GM04503 (cell line): ENCODE results near the gene TPST1.

Experiments
- DNase-seq: peaks from one replicate; pipeline ENCODE4 v3.0.0-alpha.2; 2012; ENCODE audit warnings: low read depth

The TPST1 gene

GRCh38 chr7:66238773-66239466 lies 33.8 kb downstream of the TPST1 start:
- DNase-seq: no peak

- no peak for DNase-seq
Measured at GRCh38 chr7:66239467-66239856, 34.3 kb downstream of the TPST1 start.

- DNase-seq: no peak
Measured at GRCh38 chr7:66245008-66245407, 39.9 kb downstream of the TPST1 start.

- no peak for DNase-seq
Measured at GRCh38 chr7:66246554-66247171, 41.5 kb downstream of the TPST1 start.

GRCh38 chr7:66247380-66248078 lies 42.4 kb downstream of the TPST1 start:
- DNase-seq: no peak

GRCh38 chr7:66250711-66251110 lies 45.6 kb downstream of the TPST1 start:
- peak; percentile 23 for DNase-seq

- DNase-seq: peak; percentile 12
Measured at GRCh38 chr7:66255534-66256100, 50.5 kb downstream of the TPST1 start.

GRCh38 chr7:66256281-66256680 lies 51.1 kb downstream of the TPST1 start:
- no peak for DNase-seq

GRCh38 chr7:66257481-66257880 lies 52.3 kb downstream of the TPST1 start:
- DNase-seq: no peak

GRCh38 chr7:66258409-66258808 lies 53.3 kb downstream of the TPST1 start:
- no peak for DNase-seq

- no peak for DNase-seq
Measured at GRCh38 chr7:66261941-66262340, 56.8 kb downstream of the TPST1 start.

GRCh38 chr7:66263936-66264335 lies 58.8 kb downstream of the TPST1 start:
- DNase-seq: no peak

GRCh38 chr7:66265566-66265965 lies 60.4 kb downstream of the TPST1 start:
- no peak for DNase-seq

GRCh38 chr7:66267249-66267648 lies 62.1 kb downstream of the TPST1 start:
- DNase-seq: peak; percentile 93

- no peak for DNase-seq
Measured at GRCh38 chr7:66269978-66270377, 64.8 kb downstream of the TPST1 start.

- DNase-seq: no peak
Measured at GRCh38 chr7:66272321-66272720, 67.2 kb downstream of the TPST1 start.

GRCh38 chr7:66276363-66276762 lies 71.2 kb downstream of the TPST1 start:
- no peak for DNase-seq

- DNase-seq: no peak
Measured at GRCh38 chr7:66277492-66277891, 72.4 kb downstream of the TPST1 start.

GRCh38 chr7:66279912-66280311 lies 74.8 kb downstream of the TPST1 start:
- no peak for DNase-seq

GRCh38 chr7:66281678-66282590 lies 76.8 kb downstream of the TPST1 start:
- peak; percentile 99 for DNase-seq

- DNase-seq: no peak
Measured at GRCh38 chr7:66282591-66282935, 77.4 kb downstream of the TPST1 start.
